GM18520 (cell line): Measurements from ENCODE around the gene TBCK.

ENCODE experiments used
- ATAC-seq: cut with Tn5 transposase; IDR thresholded peaks from one replicate; pipeline ENCODE4 v1.9.1; 2021; ENCODE audit not compliant: unreplicated experiment

Gene TBCK

GRCh38 chr4:106287353-106287969 lies 28.5 kb downstream of the TBCK start:
- ATAC-seq, result no peak

GRCh38 chr4:106286611-106287010 lies 29.4 kb downstream of the TBCK start:
- ATAC-seq, result no peak

- ATAC-seq, result no peak
Observed at GRCh38 chr4:106284227-106284626, 31.8 kb downstream of the TBCK start.

GRCh38 chr4:106277140-106277675 lies 38.8 kb downstream of the TBCK start:
- no peak for ATAC-seq

- no peak for ATAC-seq
Observed at GRCh38 chr4:106273831-106274230, 42.2 kb downstream of the TBCK start.

GRCh38 chr4:106270736-106271135 lies 45.3 kb downstream of the TBCK start:
- ATAC-seq, result no peak

GRCh38 chr4:106269711-106270110 lies 46.3 kb downstream of the TBCK start:
- ATAC-seq, result no peak

GRCh38 chr4:106268786-106269185 lies 47.2 kb downstream of the TBCK start:
- ATAC-seq, result no peak

GRCh38 chr4:106266201-106266600 lies 49.8 kb downstream of the TBCK start:
- ATAC-seq, result no peak

- ATAC-seq, result no peak
Observed at GRCh38 chr4:106264331-106264728, 51.7 kb downstream of the TBCK start.

GRCh38 chr4:106263594-106264330 lies 52.2 kb downstream of the TBCK start:
- ATAC-seq, result no peak

GRCh38 chr4:106261980-106262379 lies 54.0 kb downstream of the TBCK start:
- no peak for ATAC-seq

GRCh38 chr4:106258145-106259045 lies 57.6 kb downstream of the TBCK start:
- ATAC-seq, result no peak

- ATAC-seq, result no peak
Observed at GRCh38 chr4:106256190-106256589, 59.8 kb downstream of the TBCK start.

GRCh38 chr4:106255195-106255594 lies 60.8 kb downstream of the TBCK start:
- ATAC-seq, result no peak

GRCh38 chr4:106253364-106254129 lies 62.5 kb downstream of the TBCK start:
- ATAC-seq, result no peak

- ATAC-seq, result no peak
Observed at GRCh38 chr4:106247600-106247999, 68.4 kb downstream of the TBCK start.

GRCh38 chr4:106246441-106246840 lies 69.6 kb downstream of the TBCK start:
- ATAC-seq, result no peak

- no peak for ATAC-seq
Observed at GRCh38 chr4:106245176-106245575, 70.8 kb downstream of the TBCK start.

- ATAC-seq, result no peak
Observed at GRCh38 chr4:106240699-106241098, 75.3 kb downstream of the TBCK start.
